A673 (cell line): Measurements from ENCODE around the gene EML6. TPM values are rescaled to one million over a fixed set of nuclear protein-coding genes. Genes with fewer than 3 reads are reported as not detected.

Source experiments
- BruUV-seq: library from RNA; stranded (reverse); fragments of 400-500 nt; replicated peaks from 2 replicates; lab custom pipeline; 2021; lab: Mats Ljungman, UMichigan
- CTCF ChIA-PET: fragments of 300-600 bp; sonication (Branson Sonifier 250); formaldehyde crosslinking; loops from one replicate; lab custom pipeline; 2022; ENCODE audit warnings: antibody characterized with exemption; lab: Charles Lee
- POLR2A ChIA-PET: fragments of 300-600 bp; sonication (Branson Sonifier 250); formaldehyde crosslinking; loops from one replicate; lab custom pipeline; 2022; ENCODE audit warnings: antibody characterized with exemption; ENCODE audit not compliant: low non-redundant PET; lab: Charles Lee
- DNase-seq: peaks from one replicate; pipeline ENCODE4 v3.0.0-alpha.2; 2015; ENCODE audit warnings: low spot score
- H3K27ac ChIP-seq: fragments of 200-600 bp; sonication (generic); 2 replicates; pipeline ENCODE4 v1.5.1; 2016; ENCODE audit warnings: mixed run types, low read depth, mild to moderate bottlenecking, mixed read lengths, antibody characterized with exemption, low read length; ENCODE audit not compliant: poor library complexity, severe bottlenecking
- H3K27me3 ChIP-seq: fragments of 200-600 bp; sonication (generic); replicated peaks from 2 replicates; pipeline ENCODE4 v1.6.1; 2017; ENCODE audit warnings: mixed run types, low read depth, mild to moderate bottlenecking, mixed read lengths, antibody characterized with exemption, low read length; ENCODE audit not compliant: insufficient read depth, poor library complexity
- H3K36me3 ChIP-seq: fragments of 200-600 bp; sonication (generic); 2 replicates; pipeline ENCODE4 v1.6.1; 2016; ENCODE audit warnings: mixed run types, mild to moderate bottlenecking, mixed read lengths, antibody characterized with exemption, low read length; ENCODE audit not compliant: insufficient read depth, poor library complexity, severe bottlenecking
- H3K4me1 ChIP-seq: fragments of 200-600 bp; sonication (generic); 2 replicates; pipeline ENCODE4 v1.6.1; 2017; ENCODE audit warnings: mixed run types, mild to moderate bottlenecking, mixed read lengths, antibody characterized with exemption, low read length; ENCODE audit not compliant: insufficient read depth, poor library complexity, severe bottlenecking
- H3K4me3 ChIP-seq: fragments of 200-600 bp; sonication (generic); 2 replicates; pipeline ENCODE4 v1.5.1; 2016; ENCODE audit warnings: low read depth, mixed run types, mild to moderate bottlenecking, mixed read lengths, low read length; ENCODE audit not compliant: poor library complexity, severe bottlenecking
- H3K9me3 ChIP-seq: fragments of 200-600 bp; sonication (generic); 2 replicates; pipeline ENCODE4 v1.6.1; 2016; ENCODE audit warnings: mixed run types, low read depth, mild to moderate bottlenecking, mixed read lengths, antibody characterized with exemption, low read length; ENCODE audit not compliant: poor library complexity, severe bottlenecking
- CTCF ChIP-seq: fragments of 300-800, 200-600 bp; sonication (generic); conservative IDR thresholded peaks from 2 replicates; pipeline ENCODE4 v1.5.1; 2017; ENCODE audit warnings: low read depth, mild to moderate bottlenecking, antibody characterized with exemption, low read length, moderate library complexity, mixed read lengths
- EZH2 ChIP-seq: fragments of 200-600 bp; sonication (generic); IDR thresholded peaks from 2 replicates; pipeline ENCODE4 v1.6.1; 2017; ENCODE audit warnings: borderline replicate concordance, low read depth, mild to moderate bottlenecking, mixed read lengths, antibody characterized with exemption, low read length; ENCODE audit not compliant: poor library complexity, severe bottlenecking
- intact Hi-C: fragments of 100-400 bp; cut with micrococcal nuclease; formaldehyde crosslinking; loops from one replicate; pipeline ENCODE4 v1.10.0; 2022; ENCODE audit not compliant: unreplicated experiment
- total RNA-seq: library from RNA; stranded (reverse); gene quantifications from 2 replicates; pipeline ENCODE4 v1.2.3, GENCODE V29; 2021

EML6 gene
- total RNA-seq, 1 experiment from 2014 or later: 1.9 TPM

- BruUV-seq: no TSS peak
- no peaks in the 10 kb centered on the region for H3K27me3 ChIP-seq
- intact Hi-C loops: no loop called here
- no peak overlapping the region for H3K4me3 ChIP-seq
- ChIA-PET POLR2A (no interaction called here), CTCF (no interaction called here)
- no peaks in the 10 kb centered on the region for H3K9me3 ChIP-seq
- no peak overlapping the region for H3K27ac ChIP-seq
- H3K4me1 ChIP-seq: peaks cover 10% of the 10 kb centered on the region
- no peak for TF ChIP-seq CTCF
- no peak for TF ChIP-seq EZH2
- no peaks in the 10 kb centered on the region for H3K36me3 ChIP-seq
- DNase-seq: no peak
Observed at GRCh38 chr2:54714996-54715395, 8.5 kb upstream of the EML6 start.

- Histone ChIP-seq H3K27ac (no peak overlapping the region), H3K9me3 (no peaks in the 10 kb centered on the region), H3K4me1 (peaks cover 10% of the 10 kb centered on the region), H3K36me3 (no peaks in the 10 kb centered on the region), H3K4me3 (no peak overlapping the region), H3K27me3 (no peaks in the 10 kb centered on the region)
- ChIA-PET CTCF (no interaction called here), POLR2A (no interaction called here)
- DNase-seq: no peak
- no TSS peak for BruUV-seq
- intact Hi-C loops: no loop called here
- TF ChIP-seq CTCF: no peak
- TF ChIP-seq EZH2: no peak
Observed at GRCh38 chr2:54716375-54716774, 7.1 kb upstream of the EML6 start.

GRCh38 chr2:54720563-54720962, 2.9 kb upstream of the EML6 start:
- Histone ChIP-seq H3K4me1 (peaks cover 8% of the 10 kb centered on the region), H3K4me3 (no peak overlapping the region), H3K9me3 (no peaks in the 10 kb centered on the region), H3K36me3 (no peaks in the 10 kb centered on the region), H3K27ac (no peak overlapping the region), H3K27me3 (peaks cover 16% of the 10 kb centered on the region)
- no peak for DNase-seq
- BruUV-seq: no TSS peak
- POLR2A ChIA-PET: no interaction called here
- TF ChIP-seq EZH2 (no peak), CTCF (no peak)
- intact Hi-C loops: loop anchor here (5.0 to 10.0 kb wide), 2 partner anchors 117 to 294 kb away; no protein-coding TSS in a partner anchor
- CTCF ChIA-PET: no interaction called here
